ENCODE measurements around the gene CD22. TPM values are rescaled to one million over a fixed set of nuclear protein-coding genes. Genes with fewer than 3 reads are reported as not detected.

Gene CD22
- total and polyA plus RNA-seq, 7 experiments from 2014 or later, result 0.70 to 23.9 (median 1.5) TPM

- CTCF ChIA-PET, result no interaction called here
Measured at GRCh38 chr19:35337984-35338296, 9.0 kb downstream of the CD22 start.

GRCh38 chr19:35340431-35340830 lies 11.4 kb downstream of the CD22 start:
- H3K9me3 Mint-ChIP-seq, result no peaks in the 10 kb centered on the region
- no peak overlapping the region for H3K27ac ChIP-seq (ENCODE audit: low read depth, low read length)
- no peak overlapping the region for H3K27ac Mint-ChIP-seq
- intact Hi-C loops (cut with micrococcal nuclease), result loop anchor here in 1 of 2 donors (10.0 kb wide), 1 partner anchor 196 kb away; the partner anchor contains the start of gene FXYD7
- H3K4me1 Mint-ChIP-seq, result peaks cover 0 to 6% (median 0%) of the 10 kb centered on the region in 7 donors
- ATAC-seq (no peak), DNase-seq (no peak)
- ChIA-PET POLR2A (no interaction called here), CTCF (interaction anchor here (0.7 kb wide), 1 partner anchor 50 kb away, joined by 3 read pairs; no protein-coding TSS in a partner anchor)
- H3K36me3 Mint-ChIP-seq, result no peaks in the 10 kb centered on the region
- H3K4me3 ChIP-seq (ENCODE audit: low read length), result no peak overlapping the region
- H3K27me3 ChIP-seq (ENCODE audit: control insufficient read depth in 2 of 2, insufficient read depth in 2 of 2, low read length in 2 of 2), result no peaks in the 10 kb centered on the region
- no peaks in the 10 kb centered on the region for H3K4me1 ChIP-seq (ENCODE audit: control insufficient read depth in 2 of 2, insufficient read depth in 2 of 2, low read length in 2 of 2)
- H3K27me3 Mint-ChIP-seq, result peaks cover 0 to 10% (median 0%) of the 10 kb centered on the region in 5 donors
- H3K9me3 ChIP-seq (ENCODE audit: control insufficient read depth in 2 of 3, low read length in 3 of 3), result no peaks in the 10 kb centered on the region
- no peak overlapping the region for H3K4me3 Mint-ChIP-seq
- no peaks in the 10 kb centered on the region for H3K36me3 ChIP-seq (ENCODE audit: control insufficient read depth in 2 of 3, insufficient read depth in 3 of 3, low read length in 3 of 3)

More at GRCh38 chr19:35337984-35338296, 9.0 kb downstream of the CD22 start:
- H3K27ac ChIP-seq (ENCODE audit: low read depth, low read length), result no peak overlapping the region
- H3K36me3 ChIP-seq (ENCODE audit: control insufficient read depth in 2 of 3, insufficient read depth in 3 of 3, low read length in 3 of 3), result no peaks in the 10 kb centered on the region
- H3K4me1 ChIP-seq (ENCODE audit: control insufficient read depth in 2 of 2, insufficient read depth in 2 of 2, low read length in 2 of 2), result peaks cover 0 to 3% of the 10 kb centered on the region in 2 donors
- DNase-seq (no peak), ATAC-seq (no peak)
- no peaks in the 10 kb centered on the region for H3K36me3 Mint-ChIP-seq
- no peaks in the 10 kb centered on the region for H3K9me3 Mint-ChIP-seq
- H3K4me3 Mint-ChIP-seq, result no peak overlapping the region
- no peak overlapping the region for H3K27ac Mint-ChIP-seq
- H3K4me3 ChIP-seq (ENCODE audit: low read length), result no peak overlapping the region
- intact Hi-C loops (cut with micrococcal nuclease), result no loop called here
- no peaks in the 10 kb centered on the region for H3K27me3 ChIP-seq (ENCODE audit: control insufficient read depth in 2 of 2, insufficient read depth in 2 of 2, low read length in 2 of 2)
- H3K9me3 ChIP-seq (ENCODE audit: control insufficient read depth in 2 of 3, low read length in 3 of 3), result no peaks in the 10 kb centered on the region
- H3K4me1 Mint-ChIP-seq, result peaks cover 7 to 18% (median 10%) of the 10 kb centered on the region in 7 donors
- peaks cover 0 to 9% (median 0%) of the 10 kb centered on the region in 5 donors for H3K27me3 Mint-ChIP-seq
- POLR2A ChIA-PET, result no interaction called here

- intact Hi-C loops (cut with micrococcal nuclease), result loop anchor here in 1 of 2 donors (10.0 kb wide), 1 partner anchor 196 kb away; the partner anchor contains the start of gene FXYD7
- ChIA-PET CTCF (interaction anchor here (0.7 kb wide), 1 partner anchor 51 kb away, joined by 3 read pairs; no protein-coding TSS in a partner anchor), POLR2A (no interaction called here)
- Histone ChIP-seq H3K4me1 (ENCODE audit: control insufficient read depth in 2 of 2, insufficient read depth in 2 of 2, low read length in 2 of 2) (peaks cover 0 to 2% of the 10 kb centered on the region in 2 donors), H3K4me3 (ENCODE audit: low read length) (no peak overlapping the region), H3K36me3 (ENCODE audit: control insufficient read depth in 2 of 3, insufficient read depth in 3 of 3, low read length in 3 of 3) (no peaks in the 10 kb centered on the region), H3K27me3 (ENCODE audit: control insufficient read depth in 2 of 2, insufficient read depth in 2 of 2, low read length in 2 of 2) (no peaks in the 10 kb centered on the region), H3K27ac (ENCODE audit: low read depth, low read length) (no peak overlapping the region), H3K9me3 (ENCODE audit: control insufficient read depth in 2 of 3, low read length in 3 of 3) (no peaks in the 10 kb centered on the region)
- Mint-ChIP-seq H3K4me1 (peaks cover 5 to 10% (median 5%) of the 10 kb centered on the region in 7 donors), H3K27ac (no peak overlapping the region), H3K36me3 (no peaks in the 10 kb centered on the region), H3K9me3 (no peaks in the 10 kb centered on the region), H3K27me3 (peaks cover 0 to 14% (median 0%) of the 10 kb centered on the region in 5 donors), H3K4me3 (no peak overlapping the region)
- DNase-seq (no peak), ATAC-seq (no peak)
Measured at GRCh38 chr19:35341006-35341405, 12.0 kb downstream of the CD22 start.

- no peak for DNase-seq
- intact Hi-C loops (cut with micrococcal nuclease), result loop anchor here in 1 of 2 donors (10.0 kb wide), 1 partner anchor 197 kb away; the partner anchor contains the start of gene FXYD7
- POLR2A ChIA-PET, result no interaction called here
- no peaks in the 10 kb centered on the region for H3K36me3 Mint-ChIP-seq
- peaks cover 0 to 3% (median 0%) of the 10 kb centered on the region in 11 donors for H3K9me3 Mint-ChIP-seq
- no peak overlapping the region for H3K27ac Mint-ChIP-seq
- CTCF ChIA-PET, result no interaction called here
- no peak for ATAC-seq
- Histone ChIP-seq H3K9me3 (ENCODE audit: control insufficient read depth in 2 of 3, low read length in 3 of 3) (no peaks in the 10 kb centered on the region), H3K4me1 (ENCODE audit: control insufficient read depth in 2 of 2, insufficient read depth in 2 of 2, low read length in 2 of 2) (peaks cover 5 to 9% of the 10 kb centered on the region in 2 donors), H3K27ac (ENCODE audit: low read depth, low read length) (no peak overlapping the region), H3K27me3 (ENCODE audit: control insufficient read depth in 2 of 2, insufficient read depth in 2 of 2, low read length in 2 of 2) (no peaks in the 10 kb centered on the region), H3K36me3 (ENCODE audit: control insufficient read depth in 2 of 3, insufficient read depth in 3 of 3, low read length in 3 of 3) (no peaks in the 10 kb centered on the region), H3K4me3 (ENCODE audit: low read length) (no peak overlapping the region)
- peaks cover 10 to 16% (median 12%) of the 10 kb centered on the region in 7 donors for H3K4me1 Mint-ChIP-seq
- H3K4me3 Mint-ChIP-seq, result no peak overlapping the region
- H3K27me3 Mint-ChIP-seq, result peaks cover 0 to 16% (median 1%) of the 10 kb centered on the region in 5 donors
Measured at GRCh38 chr19:35341565-35342225, 12.7 kb downstream of the CD22 start.

GRCh38 chr19:35342430-35342829 lies 13.4 kb downstream of the CD22 start:
- POLR2A ChIA-PET, result no interaction called here

GRCh38 chr19:35344511-35345031 lies 15.6 kb downstream of the CD22 start:
- H3K4me1 ChIP-seq (ENCODE audit: control insufficient read depth in 2 of 2, insufficient read depth in 2 of 2, low read length in 2 of 2), result peaks cover 18 to 22% of the 10 kb centered on the region in 2 donors

More at GRCh38 chr19:35342430-35342829, 13.4 kb downstream of the CD22 start:
- Histone ChIP-seq H3K9me3 (ENCODE audit: control insufficient read depth in 2 of 3, low read length in 3 of 3) (no peaks in the 10 kb centered on the region), H3K36me3 (ENCODE audit: control insufficient read depth in 2 of 3, insufficient read depth in 3 of 3, low read length in 3 of 3) (no peaks in the 10 kb centered on the region), H3K27ac (ENCODE audit: low read depth, low read length) (no peak overlapping the region), H3K27me3 (ENCODE audit: control insufficient read depth in 2 of 2, insufficient read depth in 2 of 2, low read length in 2 of 2) (no peaks in the 10 kb centered on the region), H3K4me3 (ENCODE audit: low read length) (no peak overlapping the region), H3K4me1 (ENCODE audit: control insufficient read depth in 2 of 2, insufficient read depth in 2 of 2, low read length in 2 of 2) (peaks cover 12 to 16% of the 10 kb centered on the region in 2 donors)
- intact Hi-C loops (cut with micrococcal nuclease), result loop anchor here in 1 of 2 donors (10.0 kb wide), 1 partner anchor 198 kb away; the partner anchor contains the start of gene FXYD7
- Mint-ChIP-seq H3K4me3 (no peak overlapping the region), H3K4me1 (peaks cover 17 to 21% (median 20%) of the 10 kb centered on the region in 7 donors), H3K9me3 (peaks cover 0 to 3% (median 0%) of the 10 kb centered on the region in 11 donors), H3K27me3 (peaks cover 0 to 17% (median 4%) of the 10 kb centered on the region in 5 donors), H3K36me3 (no peaks in the 10 kb centered on the region), H3K27ac (no peak overlapping the region)
- CTCF ChIA-PET, result no interaction called here
- DNase-seq, result no peak
- no peak for ATAC-seq

More at GRCh38 chr19:35344511-35345031, 15.6 kb downstream of the CD22 start:
- no peak overlapping the region for H3K27ac Mint-ChIP-seq
- H3K27me3 Mint-ChIP-seq, result peaks cover 0 to 17% (median 4%) of the 10 kb centered on the region in 5 donors
- Histone ChIP-seq H3K4me3 (ENCODE audit: low read length) (no peak overlapping the region), H3K9me3 (ENCODE audit: control insufficient read depth in 2 of 3, low read length in 3 of 3) (no peaks in the 10 kb centered on the region), H3K27me3 (ENCODE audit: control insufficient read depth in 2 of 2, insufficient read depth in 2 of 2, low read length in 2 of 2) (no peaks in the 10 kb centered on the region), H3K36me3 (ENCODE audit: control insufficient read depth in 2 of 3, insufficient read depth in 3 of 3, low read length in 3 of 3) (no peaks in the 10 kb centered on the region), H3K27ac (ENCODE audit: low read depth, low read length) (no peak overlapping the region)
- CTCF ChIA-PET, result interaction anchor here (0.6 kb wide), 1 partner anchor 367 kb away, joined by 3 read pairs; no protein-coding TSS in a partner anchor
- no peaks in the 10 kb centered on the region for H3K36me3 Mint-ChIP-seq
- H3K9me3 Mint-ChIP-seq, result peaks cover 0 to 3% (median 0%) of the 10 kb centered on the region in 11 donors
- ATAC-seq, result no peak
- intact Hi-C loops (cut with micrococcal nuclease), result loop anchor here in 1 of 2 donors (10.0 kb wide), 1 partner anchor 200 kb away; the partner anchor contains the start of gene FXYD7
- peak in 1 of 9 donors; percentile 19 for DNase-seq
- H3K4me3 Mint-ChIP-seq, result no peak overlapping the region
- POLR2A ChIA-PET, result no interaction called here
- H3K4me1 Mint-ChIP-seq, result peaks cover 25 to 36% (median 27%) of the 10 kb centered on the region in 7 donors

Data from naive thymus-derived CD4-positive, alpha-beta T cell (primary cell).